GM19238 (cell line): ENCODE results near the gene IRF8.

Experiments
- DNase-seq: peaks from one replicate; pipeline ENCODE4 v3.0.0; 2011; ENCODE audit warnings: low spot score; ENCODE audit not compliant: insufficient read length

Gene IRF8

GRCh38 chr16:85956426-85956825 lies 57.5 kb downstream of the IRF8 start:
- DNase-seq, result no peak

- DNase-seq, result no peak
Measured at GRCh38 chr16:85958731-85959130, 59.8 kb downstream of the IRF8 start.

GRCh38 chr16:85959686-85960085 lies 60.7 kb downstream of the IRF8 start:
- no peak for DNase-seq

GRCh38 chr16:85960486-85961046 lies 61.6 kb downstream of the IRF8 start:
- no peak for DNase-seq

GRCh38 chr16:85961988-85962915 lies 63.3 kb downstream of the IRF8 start:
- DNase-seq, result no peak

- DNase-seq, result no peak
Measured at GRCh38 chr16:85963753-85964285, 64.9 kb downstream of the IRF8 start.

- DNase-seq, result no peak
Measured at GRCh38 chr16:85965125-85965524, 66.2 kb downstream of the IRF8 start.

GRCh38 chr16:85967111-85967510 lies 68.1 kb downstream of the IRF8 start:
- no peak for DNase-seq

GRCh38 chr16:85968041-85968920 lies 69.3 kb downstream of the IRF8 start:
- no peak for DNase-seq

- no peak for DNase-seq
Measured at GRCh38 chr16:85969159-85969558, 70.2 kb downstream of the IRF8 start.

- no peak for DNase-seq
Measured at GRCh38 chr16:85969591-85969990, 70.6 kb downstream of the IRF8 start.

GRCh38 chr16:85970016-85970733 lies 71.2 kb downstream of the IRF8 start:
- no peak for DNase-seq

- DNase-seq, result no peak
Measured at GRCh38 chr16:85970738-85971137, 71.8 kb downstream of the IRF8 start.
